Measurements from ENCODE around the gene NHLRC4. TPM values are rescaled to one million over a fixed set of nuclear protein-coding genes. Genes with fewer than 3 reads are reported as not detected.

Gene NHLRC4
- total and polyA plus RNA-seq, 2 of the 8 experiments (the other 6 are each of a cell fraction or from before 2014, with no cell fraction given), result 0.60 to 0.76 TPM

DNA sequence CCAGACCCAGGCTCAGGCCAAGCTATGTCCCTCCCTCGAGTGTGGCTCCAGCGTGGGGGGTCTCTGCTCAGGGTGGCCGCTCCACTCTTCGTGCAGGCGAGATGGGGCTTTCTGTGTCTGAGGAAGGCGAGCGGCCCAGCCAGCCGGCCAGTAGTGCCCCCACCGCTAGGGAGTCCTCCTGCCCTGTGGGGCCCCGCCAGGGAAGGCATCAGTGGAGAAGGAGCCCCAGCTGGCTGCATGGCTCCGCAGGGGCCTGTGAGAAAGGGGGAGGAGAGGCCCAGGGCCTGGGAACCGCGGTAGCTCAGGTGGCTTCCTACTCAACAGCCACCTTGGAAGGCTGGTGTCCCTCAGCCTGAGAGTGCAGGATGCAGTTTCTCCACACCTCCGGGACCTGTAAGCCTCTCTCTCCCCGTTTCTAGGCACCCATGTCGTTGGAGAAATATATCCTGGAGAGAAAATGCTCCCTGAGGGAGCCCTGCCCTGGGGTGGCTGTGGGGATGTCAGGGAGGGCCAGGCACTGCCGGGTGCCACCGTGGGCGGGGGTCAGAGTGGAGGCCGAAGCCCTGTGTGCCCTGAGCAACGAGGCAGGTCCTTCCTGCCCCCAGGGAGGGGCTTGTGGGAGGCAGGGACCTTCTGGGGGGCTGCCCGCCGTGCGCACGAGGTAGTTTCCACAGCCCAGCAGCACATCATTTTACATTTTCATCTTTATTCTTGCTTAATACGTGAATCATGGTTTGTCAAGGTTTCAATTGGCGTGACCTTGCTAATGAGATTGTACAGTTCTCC is 6.3 kb downstream of the NHLRC4 start (continued):
- TF ChIP-seq HDAC6 (IDR thresholded peaks at IDR 0.05; ENCODE audit: low read depth, low read length), result no peak
- TF ChIP-seq, protein P1, sequence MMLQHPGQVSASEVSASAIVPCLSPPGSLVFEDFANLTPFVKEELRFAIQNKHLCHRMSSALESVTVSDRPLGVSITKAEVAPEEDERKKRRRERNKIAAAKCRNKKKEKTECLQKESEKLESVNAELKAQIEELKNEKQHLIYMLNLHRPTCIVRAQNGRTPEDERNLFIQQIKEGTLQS (IDR thresholded peaks at IDR 0.05; ENCODE audit: insufficient read depth, low read depth, low read length), result no peak
- TF ChIP-seq, protein P2, sequence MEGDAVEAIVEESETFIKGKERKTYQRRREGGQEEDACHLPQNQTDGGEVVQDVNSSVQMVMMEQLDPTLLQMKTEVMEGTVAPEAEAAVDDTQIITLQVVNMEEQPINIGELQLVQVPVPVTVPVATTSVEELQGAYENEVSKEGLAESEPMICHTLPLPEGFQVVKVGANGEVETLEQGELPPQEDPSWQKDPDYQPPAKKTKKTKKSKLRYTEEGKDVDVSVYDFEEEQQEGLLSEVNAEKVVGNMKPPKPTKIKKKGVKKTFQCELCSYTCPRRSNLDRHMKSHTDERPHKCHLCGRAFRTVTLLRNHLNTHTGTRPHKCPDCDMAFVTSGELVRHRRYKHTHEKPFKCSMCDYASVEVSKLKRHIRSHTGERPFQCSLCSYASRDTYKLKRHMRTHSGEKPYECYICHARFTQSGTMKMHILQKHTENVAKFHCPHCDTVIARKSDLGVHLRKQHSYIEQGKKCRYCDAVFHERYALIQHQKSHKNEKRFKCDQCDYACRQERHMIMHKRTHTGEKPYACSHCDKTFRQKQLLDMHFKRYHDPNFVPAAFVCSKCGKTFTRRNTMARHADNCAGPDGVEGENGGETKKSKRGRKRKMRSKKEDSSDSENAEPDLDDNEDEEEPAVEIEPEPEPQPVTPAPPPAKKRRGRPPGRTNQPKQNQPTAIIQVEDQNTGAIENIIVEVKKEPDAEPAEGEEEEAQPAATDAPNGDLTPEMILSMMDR (IDR thresholded peaks at IDR 0.05; ENCODE audit: control extremely low read depth in 1 of 3, insufficient read depth in 1 of 3, low read depth in 1 of 3, low read length in 3 of 3), result no peak

All from H1 (cell line).